ENCODE data around the gene USH1G.

Gene USH1G

DNA sequence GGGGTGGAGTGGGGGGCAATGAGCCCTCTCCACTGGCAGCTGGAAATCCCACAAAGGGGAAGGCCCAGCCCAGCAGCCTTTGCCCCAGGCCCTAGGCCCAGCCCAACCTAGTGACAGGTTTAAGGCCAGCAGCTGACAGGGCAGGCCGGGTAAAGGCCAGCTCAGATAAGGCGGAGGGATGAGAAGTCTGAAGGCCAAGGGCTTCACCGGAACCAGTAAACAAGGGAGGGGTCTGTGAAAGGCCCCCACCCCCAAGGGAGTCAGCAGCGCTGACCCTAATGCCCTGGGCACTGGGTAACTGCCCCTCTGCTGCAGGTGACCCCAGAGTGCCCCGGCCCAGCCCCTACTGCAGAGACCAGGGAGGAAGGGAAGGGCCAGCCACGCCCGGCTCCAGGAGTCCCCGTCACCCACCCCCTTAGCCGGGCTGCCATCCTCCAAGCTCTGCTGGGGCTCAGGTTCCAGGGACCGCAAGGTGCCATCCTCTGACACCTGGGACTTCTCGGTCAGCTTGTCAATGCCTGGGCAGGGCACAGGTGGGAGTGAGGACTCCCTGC lies 30.2 kb upstream of the USH1G start:
- DNase-seq = no peak

GRCh38 chr17:74952431-74953133 lies 29.5 kb upstream of the USH1G start:
- no peak for DNase-seq

DNA sequence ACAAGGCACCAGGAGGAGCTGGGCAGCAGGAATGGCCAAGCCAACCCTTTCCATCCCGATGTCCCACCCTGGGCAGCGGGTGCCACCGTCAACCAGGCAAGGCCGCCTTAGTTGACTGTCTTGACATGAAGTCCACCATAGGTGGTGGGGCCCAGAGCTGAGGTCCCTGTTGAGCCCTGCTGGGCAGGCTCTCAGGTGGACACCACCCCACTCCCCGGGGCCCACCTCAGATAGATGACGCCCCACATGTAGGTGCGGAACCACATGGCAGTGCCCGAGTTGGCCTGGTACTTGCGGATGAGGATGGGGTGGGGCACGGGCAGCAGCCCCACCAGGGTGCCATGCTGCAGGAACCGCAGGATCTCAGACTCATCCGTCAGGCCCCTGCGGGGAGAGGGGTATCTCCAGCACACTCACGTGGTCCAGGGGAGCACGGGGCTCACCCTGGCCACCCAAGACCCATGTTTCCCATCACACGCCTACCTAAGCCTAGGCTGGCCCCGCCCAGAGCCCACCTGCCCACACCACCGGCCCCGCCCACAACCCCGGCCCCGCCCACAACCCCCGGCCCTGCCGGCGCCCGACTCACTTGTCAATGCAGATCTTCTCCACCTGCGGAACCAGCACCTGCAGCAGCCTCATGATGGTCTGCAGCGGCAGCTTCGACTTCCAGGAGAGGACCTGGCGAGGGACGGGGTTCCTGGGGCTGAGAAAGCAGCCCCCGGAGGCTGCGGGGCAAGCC lies 28.8 kb upstream of the USH1G start:
- DNase-seq = no peak

DNA sequence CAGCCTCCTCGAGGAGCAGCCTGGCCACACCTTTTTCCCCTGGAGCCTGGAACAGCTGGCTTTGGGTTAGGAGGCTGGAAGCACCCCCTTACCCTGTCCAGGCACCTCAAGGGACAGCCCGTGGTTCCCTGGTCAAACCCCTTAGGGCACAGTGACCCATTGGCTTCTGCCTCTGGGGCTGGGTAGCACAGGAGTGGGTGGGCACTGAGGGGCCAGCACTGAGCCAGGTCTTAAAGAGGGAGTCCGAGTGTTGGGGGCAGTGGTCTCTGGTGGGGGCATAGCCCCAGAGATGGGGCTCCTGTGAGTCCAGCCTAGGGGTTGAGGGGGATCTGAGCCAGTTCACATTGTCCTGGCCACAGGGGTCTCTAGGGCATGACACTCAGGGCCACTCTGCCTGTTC lies 28.0 kb upstream of the USH1G start:
- no peak for DNase-seq

GRCh38 chr17:74950207-74950606 lies 27.2 kb upstream of the USH1G start:
- DNase-seq = no peak

DNA sequence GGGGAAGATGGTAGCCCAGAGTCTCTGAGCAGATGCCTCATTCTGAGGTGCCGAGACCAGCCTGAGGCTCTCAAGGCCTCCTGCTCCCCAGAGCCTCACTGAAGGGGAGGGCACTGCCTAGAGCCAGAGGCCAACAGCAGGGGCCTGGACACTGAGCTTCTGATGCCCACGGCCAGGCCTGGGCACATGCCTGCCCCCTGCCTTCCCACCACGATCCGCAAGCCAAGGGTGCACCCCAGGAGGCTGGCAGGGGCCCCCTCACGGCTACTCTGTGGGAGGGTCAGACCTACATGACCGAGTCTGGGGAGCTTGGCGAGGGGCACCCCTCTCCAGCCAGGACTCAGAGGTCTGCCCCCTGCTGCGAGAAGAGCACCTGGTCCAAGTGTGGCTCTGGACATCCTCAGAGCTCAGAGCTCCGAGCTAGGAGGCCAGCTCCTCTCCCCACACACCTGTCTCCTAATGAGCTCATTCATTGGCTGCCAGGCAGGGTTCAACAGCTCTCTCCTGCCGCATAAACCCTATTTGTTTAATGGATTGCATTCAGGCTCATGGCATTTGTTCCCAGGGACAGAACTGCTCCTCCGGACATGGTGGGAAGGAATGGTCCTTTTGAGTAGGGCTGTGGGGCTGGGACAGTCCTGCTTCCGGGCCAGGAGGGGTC lies 26.5 kb upstream of the USH1G start:
- DNase-seq = no peak

GRCh38 chr17:74947041-74947754 lies 24.1 kb upstream of the USH1G start:
- no peak for DNase-seq

DNA sequence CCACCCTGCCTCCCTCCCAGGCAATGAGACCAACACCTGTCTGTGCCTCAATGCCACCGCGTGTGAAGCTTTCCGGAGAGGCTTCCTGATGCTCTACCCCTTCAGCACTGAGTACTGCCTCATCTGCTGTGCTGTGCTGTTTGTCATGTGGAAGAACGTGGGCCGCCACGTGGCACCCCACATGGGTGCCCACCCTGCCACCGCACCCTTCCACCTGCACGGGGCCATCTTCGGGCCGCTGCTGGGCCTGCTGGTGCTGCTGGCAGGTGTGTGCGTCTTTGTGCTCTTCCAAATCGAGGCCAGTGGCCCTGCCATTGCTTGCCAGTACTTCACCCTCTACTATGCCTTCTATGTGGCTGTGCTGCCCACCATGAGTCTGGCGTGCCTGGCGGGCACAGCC lies 23.6 kb upstream of the USH1G start:
- DNase-seq = no peak

DNA sequence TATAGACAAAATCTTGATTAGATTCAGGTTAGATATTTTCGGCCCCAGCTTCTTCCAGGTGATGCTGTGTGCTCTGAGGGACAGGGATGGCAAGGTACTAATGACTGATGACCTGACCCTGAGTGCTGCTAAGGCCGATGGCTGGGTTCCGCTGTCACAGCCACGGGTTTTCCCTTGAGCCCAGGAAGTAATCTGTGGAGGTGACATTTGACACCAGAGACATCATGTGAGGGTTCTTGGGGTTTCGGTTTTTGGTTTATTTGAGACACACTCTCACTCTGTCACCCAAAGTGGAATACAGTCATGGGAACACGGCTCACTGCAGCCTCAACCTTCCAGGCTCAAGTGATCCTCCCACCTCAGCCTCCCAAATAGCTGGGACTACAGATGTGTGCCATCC lies 22.5 kb upstream of the USH1G start:
- no peak for DNase-seq

GRCh38 chr17:74943808-74944522 lies 20.9 kb upstream of the USH1G start:
- DNase-seq = no peak

DNA sequence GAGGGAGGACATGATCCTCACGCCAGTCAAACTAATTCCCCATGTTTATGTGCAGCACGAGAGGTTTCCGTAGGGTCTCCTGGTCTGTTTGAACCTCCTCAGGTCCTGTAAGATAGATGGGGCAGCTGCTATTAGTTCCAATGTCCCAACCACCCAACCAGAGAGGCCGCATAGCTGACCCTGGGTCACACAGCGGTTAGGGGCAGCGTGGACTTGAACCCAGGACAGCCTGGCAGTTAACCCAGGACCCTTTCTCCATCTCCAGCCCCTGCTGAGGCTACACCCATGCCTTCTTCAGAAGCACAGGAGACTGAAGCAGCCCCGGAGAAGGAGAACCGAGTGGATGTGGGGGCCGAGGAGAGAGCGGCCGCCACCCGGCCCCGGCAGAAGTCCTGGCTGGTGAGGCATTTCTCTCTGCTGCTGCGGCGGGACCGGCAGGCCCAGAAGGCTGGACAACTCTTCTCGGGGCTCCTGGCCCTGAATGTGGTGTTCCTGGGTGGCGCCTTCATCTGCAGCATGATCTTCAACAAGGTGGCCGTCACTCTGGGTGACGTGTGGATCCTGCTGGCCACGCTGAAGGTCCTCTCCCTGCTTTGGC lies 18.2 kb upstream of the USH1G start:
- DNase-seq = no peak

DNA sequence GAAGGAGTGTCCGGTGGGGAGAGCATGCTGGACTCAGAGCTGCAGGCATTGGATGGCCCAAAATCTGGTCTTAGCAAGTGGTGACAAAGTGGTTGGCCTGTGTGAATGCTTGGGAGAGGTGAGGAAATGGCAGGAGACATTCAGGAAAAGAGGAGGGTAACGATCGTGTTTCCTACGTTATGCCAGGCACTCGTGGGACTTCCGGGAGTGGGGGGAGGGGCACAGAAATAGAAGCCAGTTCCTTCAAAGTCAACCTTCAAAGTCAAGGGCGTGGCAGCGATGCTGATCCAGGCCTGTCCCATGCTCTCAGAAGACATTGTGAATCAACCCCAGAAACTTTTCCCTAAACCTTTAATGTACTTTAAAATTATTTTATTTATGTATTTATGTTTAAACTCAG lies 16.5 kb upstream of the USH1G start:
- DNase-seq = no peak

DNA sequence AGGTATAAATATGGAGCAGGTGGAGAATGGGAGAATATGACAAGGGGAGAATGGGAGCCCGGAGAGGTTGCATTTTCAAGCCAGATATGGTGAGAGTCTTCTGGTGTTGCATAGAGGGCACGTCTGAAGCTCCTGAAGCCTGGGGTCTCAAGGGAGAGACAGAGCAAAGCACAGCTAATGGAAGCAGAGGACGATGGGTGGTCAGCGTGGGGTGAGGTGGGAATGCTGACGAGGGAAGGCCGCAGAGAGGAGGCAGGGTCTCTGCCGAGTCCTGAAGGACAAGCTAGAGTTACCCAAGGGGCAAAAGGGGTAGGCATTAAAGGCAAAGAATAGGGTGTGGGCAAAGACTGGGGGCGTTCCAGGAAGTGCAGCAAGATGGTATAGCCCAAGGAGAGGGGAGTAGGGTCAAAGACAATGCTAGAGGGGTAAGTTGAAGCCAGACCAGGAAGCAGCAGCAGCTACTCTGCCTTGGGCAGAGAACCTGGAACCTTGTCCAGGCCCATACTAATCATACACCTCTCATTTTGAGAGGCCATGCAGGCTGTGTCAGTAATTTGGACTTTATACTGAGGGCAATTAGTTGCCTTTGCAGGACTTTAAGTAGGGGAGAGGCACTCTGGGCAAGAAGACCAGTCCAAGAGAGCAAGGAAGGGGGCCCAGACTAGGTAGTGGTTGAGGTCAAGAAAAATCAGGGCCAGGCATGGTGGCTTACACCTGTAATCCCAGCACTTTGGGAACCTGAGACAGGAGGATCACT lies 15.3 kb upstream of the USH1G start:
- no peak for DNase-seq

DNA sequence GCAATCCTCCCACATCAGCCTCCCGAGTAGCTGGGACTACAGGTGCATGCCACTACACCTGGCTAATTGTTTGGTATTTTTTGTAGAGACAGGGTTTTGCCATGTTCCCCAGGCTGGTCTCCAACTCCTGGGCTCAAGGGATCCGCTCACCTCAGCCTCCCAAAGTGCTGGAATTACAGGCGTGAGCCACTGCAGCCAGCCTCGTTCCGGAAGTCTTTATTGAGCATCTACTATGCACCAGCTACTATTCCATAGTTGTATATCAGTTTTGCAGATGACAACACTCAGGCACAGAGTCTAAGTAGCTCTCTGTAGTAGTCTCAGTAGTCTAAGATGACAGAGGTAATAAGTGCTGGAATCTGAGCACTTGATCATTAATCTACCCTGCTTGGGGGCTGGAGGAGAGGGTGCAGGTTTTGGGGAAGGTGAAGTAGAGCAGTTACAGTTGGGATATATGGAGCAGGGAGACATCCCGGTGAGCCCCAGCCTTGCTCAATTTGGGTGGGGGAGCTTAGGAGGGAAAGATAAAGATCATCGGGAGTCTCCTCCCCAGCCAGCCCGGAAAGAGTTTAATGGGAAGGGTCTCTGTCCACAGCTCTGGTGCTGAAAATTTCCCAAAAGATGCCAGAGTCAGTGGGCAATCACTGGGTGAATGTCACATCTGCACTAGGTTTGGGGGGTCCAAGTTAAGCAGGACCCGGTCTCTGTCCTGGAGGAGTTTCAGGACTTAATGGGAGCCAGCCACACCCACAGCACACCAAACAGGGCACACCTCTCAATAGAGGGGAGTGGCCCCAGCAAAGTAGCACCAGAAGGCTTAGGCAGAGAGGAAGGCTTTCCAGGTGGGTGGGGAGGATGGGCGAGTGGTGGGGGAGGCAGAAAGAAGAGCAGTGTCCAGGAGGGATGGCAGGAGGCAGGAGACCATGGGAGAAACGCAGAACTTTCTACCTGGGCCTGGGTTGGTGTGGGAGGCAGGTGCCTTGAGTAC lies 14.3 kb upstream of the USH1G start:
- DNase-seq = no peak

- DNase-seq = no peak
Measured at GRCh38 chr17:74936470-74936799, 13.4 kb upstream of the USH1G start.

DNA sequence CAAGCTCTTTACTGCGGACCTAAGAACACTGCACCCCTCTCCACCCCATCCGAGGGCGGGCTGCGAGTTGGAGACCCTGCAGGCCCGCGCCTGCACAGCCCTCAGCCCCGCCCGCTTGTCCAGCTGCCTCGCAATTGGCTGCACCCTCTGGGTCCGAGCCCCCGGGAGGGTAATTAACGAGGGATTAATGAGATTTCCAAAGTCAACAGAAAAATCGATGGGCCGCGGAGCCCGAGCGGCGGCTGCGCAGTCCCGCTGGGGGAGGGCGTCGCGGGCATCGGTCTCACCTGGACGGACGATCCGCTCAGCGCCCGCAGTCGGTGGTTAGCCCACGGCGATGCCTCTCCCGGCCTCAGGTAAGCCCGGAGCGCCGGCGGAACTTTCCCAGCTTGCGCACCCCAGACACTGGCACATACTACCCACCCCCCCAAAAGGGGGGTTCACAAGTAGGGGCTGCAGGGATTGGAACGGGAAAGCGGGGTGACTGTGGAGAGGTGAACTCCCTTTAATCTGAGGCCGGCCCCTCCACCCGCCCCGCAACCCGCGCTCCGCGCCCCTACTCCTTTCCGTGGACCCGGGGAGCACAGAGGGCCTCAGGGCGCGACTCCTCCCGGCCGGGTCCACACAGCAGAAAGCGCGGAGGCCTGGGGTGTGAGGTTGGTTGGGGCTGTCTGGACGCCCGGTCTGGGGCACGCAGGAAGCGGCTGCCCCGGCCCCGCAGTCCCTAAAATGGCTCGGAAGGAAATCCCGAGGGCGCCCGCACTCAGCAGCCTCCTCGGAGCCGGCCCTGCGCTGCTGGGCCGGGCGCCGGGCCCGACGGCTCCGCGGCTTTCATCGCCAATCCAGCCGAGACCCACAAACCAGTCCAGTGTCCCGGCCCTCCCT lies 12.8 kb upstream of the USH1G start, which contains the start of gene OTOP3:
Gene OTOP3 (plus strand): TSS at position 314 of the 885 bp plus-strand sequence. CDS start 24 bp downstream, at position 338.
- no peak for DNase-seq

DNA sequence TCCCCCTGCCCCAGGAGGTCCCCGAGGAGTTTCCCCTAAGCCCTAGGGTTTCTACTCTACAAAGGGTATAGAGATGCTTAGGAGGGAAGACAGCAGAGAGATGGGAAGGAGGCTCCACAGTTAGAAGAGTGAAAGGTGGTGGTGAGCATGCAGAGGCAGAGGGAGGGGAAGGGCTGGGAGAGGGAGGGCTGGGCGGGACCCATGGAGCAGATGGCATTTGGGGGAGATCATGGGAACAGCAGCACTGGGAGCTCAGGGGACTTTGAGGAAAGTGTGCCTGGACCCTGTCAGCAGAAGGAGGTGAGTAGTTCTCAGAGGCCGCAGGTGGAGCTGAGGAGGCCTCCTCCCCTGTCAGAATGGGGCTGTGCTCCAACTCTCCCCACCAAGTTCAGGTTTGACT lies 12.0 kb upstream of the USH1G start:
- DNase-seq = no peak

DNA sequence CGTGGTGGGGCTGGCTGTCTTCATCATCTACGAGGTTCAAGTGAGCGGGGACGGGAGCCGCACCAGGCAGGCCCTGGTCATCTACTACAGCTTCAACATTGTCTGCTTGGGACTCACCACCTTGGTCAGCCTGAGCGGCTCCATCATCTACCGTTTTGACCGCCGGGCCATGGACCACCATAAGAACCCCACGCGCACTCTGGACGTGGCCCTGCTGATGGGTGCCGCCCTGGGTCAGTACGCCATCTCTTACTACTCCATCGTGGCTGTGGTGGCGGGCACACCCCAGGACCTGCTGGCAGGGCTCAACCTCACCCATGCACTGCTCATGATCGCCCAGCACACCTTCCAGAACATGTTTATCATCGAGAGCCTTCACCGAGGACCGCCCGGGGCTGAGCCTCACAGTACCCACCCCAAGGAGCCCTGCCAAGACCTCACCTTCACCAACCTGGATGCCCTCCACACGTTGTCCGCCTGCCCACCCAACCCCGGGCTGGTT lies 7.5 kb upstream of the USH1G start:
- DNase-seq = no peak

DNA sequence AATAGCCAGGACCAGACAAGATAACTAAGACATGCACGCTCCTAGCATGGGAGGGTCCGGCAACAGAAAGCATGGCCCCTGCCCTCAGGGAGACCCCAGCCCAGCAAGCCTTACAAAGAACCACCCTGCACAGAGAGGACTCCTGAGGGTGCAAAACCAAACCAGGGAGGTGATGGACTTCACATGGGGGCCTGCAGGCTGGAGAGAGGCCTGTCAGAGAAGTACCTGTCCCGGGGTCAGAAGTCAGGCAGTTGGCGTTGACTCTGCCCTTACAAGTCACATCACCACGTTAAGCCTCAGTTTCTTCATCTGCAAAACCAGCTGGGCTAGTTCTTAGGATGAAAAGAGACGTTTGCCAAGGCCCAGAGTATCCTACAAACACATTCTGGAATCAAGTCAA lies 5.7 kb upstream of the USH1G start:
- DNase-seq = no peak

All from DMS 273 treated with DMSO at 0.1 percent for 48 hours (cell line).